Panc1 (cell line): Measurements from ENCODE around the gene SEMA7A.

Experiments
- POLR2AphosphoS5 ChIP-seq: IDR thresholded peaks from 2 replicates; pipeline ENCODE4 v1.6.1; 2012; ENCODE audit warnings: mild to moderate bottlenecking, low read depth, low read length, moderate library complexity
- SIN3A ChIP-seq: IDR thresholded peaks from 2 replicates; pipeline ENCODE4 v1.6.1; 2012; ENCODE audit warnings: low read depth, mild to moderate bottlenecking, low read length, moderate library complexity, borderline replicate concordance; ENCODE audit not compliant: insufficient read depth
- TCF7L2 ChIP-seq: IDR thresholded peaks from 2 replicates; pipeline ENCODE4 v1.6.1; 2011; ENCODE audit warnings: mild to moderate bottlenecking, low read depth, low read length, inconsistent platforms
- TF ChIP-seq, protein P1 (sequence below): fragments of 450-650 bp; IDR thresholded peaks from 2 replicates; pipeline ENCODE4 v1.5.1; 2017; ENCODE audit warnings: mild to moderate bottlenecking
- TF ChIP-seq, protein P2 (sequence below), 2 experiments: IDR thresholded peaks; 2 replicates each; pipeline ENCODE4 v1.6.1; 2011 to 2012; ENCODE audit warnings: low read depth in 2 of 2, control low read depth in 1 of 2, low read length in 1 of 2, mild to moderate bottlenecking in 1 of 2, moderate library complexity in 1 of 2; ENCODE audit not compliant: insufficient read depth in 1 of 2

DNA sequence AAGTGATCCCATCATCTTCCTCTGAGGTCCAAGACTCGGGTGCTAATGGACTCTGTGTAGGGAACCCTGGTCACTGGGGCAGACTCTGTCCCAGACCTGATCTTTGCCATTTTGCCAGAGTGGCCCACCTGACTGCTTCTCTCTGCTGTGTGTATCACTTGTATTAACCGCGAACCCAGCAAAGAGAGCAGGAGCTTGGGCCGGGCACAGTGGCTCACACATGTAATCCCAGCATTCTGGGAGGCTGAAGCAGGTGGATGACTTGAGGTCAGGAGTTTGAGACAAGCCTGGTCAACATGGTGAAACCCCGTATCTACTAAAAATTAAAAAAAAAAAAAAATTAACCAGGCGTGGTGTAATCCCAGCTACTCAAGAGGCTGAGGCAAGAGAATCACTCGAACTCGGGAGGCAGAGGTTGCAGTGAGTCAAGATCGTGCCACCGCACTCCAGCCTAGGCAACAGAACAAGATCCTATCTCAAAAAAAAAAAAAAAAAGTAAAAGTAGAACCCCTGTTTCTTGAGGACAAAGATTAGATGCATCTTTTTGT lies 33.4 kb downstream of the SEMA7A start:
- no peak for TF ChIP-seq POLR2AphosphoS5
- TF ChIP-seq, protein P1, sequence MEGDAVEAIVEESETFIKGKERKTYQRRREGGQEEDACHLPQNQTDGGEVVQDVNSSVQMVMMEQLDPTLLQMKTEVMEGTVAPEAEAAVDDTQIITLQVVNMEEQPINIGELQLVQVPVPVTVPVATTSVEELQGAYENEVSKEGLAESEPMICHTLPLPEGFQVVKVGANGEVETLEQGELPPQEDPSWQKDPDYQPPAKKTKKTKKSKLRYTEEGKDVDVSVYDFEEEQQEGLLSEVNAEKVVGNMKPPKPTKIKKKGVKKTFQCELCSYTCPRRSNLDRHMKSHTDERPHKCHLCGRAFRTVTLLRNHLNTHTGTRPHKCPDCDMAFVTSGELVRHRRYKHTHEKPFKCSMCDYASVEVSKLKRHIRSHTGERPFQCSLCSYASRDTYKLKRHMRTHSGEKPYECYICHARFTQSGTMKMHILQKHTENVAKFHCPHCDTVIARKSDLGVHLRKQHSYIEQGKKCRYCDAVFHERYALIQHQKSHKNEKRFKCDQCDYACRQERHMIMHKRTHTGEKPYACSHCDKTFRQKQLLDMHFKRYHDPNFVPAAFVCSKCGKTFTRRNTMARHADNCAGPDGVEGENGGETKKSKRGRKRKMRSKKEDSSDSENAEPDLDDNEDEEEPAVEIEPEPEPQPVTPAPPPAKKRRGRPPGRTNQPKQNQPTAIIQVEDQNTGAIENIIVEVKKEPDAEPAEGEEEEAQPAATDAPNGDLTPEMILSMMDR: no peak
- no peak for TF ChIP-seq TCF7L2
- TF ChIP-seq SIN3A: no peak
- TF ChIP-seq, protein P2, sequence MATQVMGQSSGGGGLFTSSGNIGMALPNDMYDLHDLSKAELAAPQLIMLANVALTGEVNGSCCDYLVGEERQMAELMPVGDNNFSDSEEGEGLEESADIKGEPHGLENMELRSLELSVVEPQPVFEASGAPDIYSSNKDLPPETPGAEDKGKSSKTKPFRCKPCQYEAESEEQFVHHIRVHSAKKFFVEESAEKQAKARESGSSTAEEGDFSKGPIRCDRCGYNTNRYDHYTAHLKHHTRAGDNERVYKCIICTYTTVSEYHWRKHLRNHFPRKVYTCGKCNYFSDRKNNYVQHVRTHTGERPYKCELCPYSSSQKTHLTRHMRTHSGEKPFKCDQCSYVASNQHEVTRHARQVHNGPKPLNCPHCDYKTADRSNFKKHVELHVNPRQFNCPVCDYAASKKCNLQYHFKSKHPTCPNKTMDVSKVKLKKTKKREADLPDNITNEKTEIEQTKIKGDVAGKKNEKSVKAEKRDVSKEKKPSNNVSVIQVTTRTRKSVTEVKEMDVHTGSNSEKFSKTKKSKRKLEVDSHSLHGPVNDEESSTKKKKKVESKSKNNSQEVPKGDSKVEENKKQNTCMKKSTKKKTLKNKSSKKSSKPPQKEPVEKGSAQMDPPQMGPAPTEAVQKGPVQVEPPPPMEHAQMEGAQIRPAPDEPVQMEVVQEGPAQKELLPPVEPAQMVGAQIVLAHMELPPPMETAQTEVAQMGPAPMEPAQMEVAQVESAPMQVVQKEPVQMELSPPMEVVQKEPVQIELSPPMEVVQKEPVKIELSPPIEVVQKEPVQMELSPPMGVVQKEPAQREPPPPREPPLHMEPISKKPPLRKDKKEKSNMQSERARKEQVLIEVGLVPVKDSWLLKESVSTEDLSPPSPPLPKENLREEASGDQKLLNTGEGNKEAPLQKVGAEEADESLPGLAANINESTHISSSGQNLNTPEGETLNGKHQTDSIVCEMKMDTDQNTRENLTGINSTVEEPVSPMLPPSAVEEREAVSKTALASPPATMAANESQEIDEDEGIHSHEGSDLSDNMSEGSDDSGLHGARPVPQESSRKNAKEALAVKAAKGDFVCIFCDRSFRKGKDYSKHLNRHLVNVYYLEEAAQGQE (IDR thresholded peaks at IDR 0.05; ENCODE audit: insufficient read depth in 1 of 2, low read depth in 2 of 2, low read length in 1 of 2): no peak
